CD4-positive, alpha-beta T cell (primary cell): ENCODE measurements around the gene UQCC2. TPM values are rescaled to one million over a fixed set of nuclear protein-coding genes. Genes with fewer than 3 reads are reported as not detected.

Source experiments
- ATAC-seq: fragments of 200-7000 bp; cut with Tn5 transposase; one replicate; pipeline ENCODE4 v1.10.0; 2022; ENCODE audit warnings: mild to moderate bottlenecking; ENCODE audit not compliant: poor library complexity
- CTCF ChIA-PET: fragments of 350-600 bp; sonication (Branson Sonifier 250); formaldehyde crosslinking; loops from one replicate; lab custom pipeline; 2021; ENCODE audit warnings: antibody characterized with exemption, inconsistent platforms; lab: Charles Lee
- POLR2A ChIA-PET: fragments of 350-600 bp; sonication (Branson Sonifier 250); formaldehyde crosslinking; loops from one replicate; lab custom pipeline; 2021; ENCODE audit warnings: antibody characterized with exemption, inconsistent platforms; lab: Charles Lee
- DNase-seq, 14 experiments: peaks; one replicate each; pipeline ENCODE4 v3.0.0-alpha.2; 2013 to 2020; ENCODE audit warnings: mixed read lengths in 2 of 14
- H3K27ac ChIP-seq, 2 donors: one replicate each; pipeline versions ENCODE4 v1.5.1 to v1.7.0; 2013; ENCODE audit warnings: low read length in 2 of 2, low read depth in 1 of 2, mild to moderate bottlenecking in 1 of 2
- H3K27me3 ChIP-seq, 2 experiments: 1 replicate in 1 of 2; 2 replicates in 1 of 2; pipeline versions ENCODE4 v1.6.1 to v1.7.0; 2013; ENCODE audit warnings: low read length in 2 of 2, control low read depth in 1 of 2, mild to moderate bottlenecking in 1 of 2, moderate library complexity in 1 of 2; ENCODE audit not compliant: insufficient read depth in 2 of 2, control insufficient read depth in 1 of 2
- H3K36me3 ChIP-seq: one replicate; pipeline ENCODE4 v1.6.1; 2013; ENCODE audit warnings: low read length, control low read depth; ENCODE audit not compliant: insufficient read depth
- H3K4me1 ChIP-seq: one replicate; pipeline ENCODE4 v1.6.1; 2013; ENCODE audit warnings: low read length, control low read depth; ENCODE audit not compliant: insufficient read depth
- H3K4me3 ChIP-seq: one replicate; pipeline ENCODE4 v1.5.1; 2013; ENCODE audit warnings: mild to moderate bottlenecking, low read length, moderate library complexity
- H3K9me3 ChIP-seq, 2 experiments: 1 replicate in 1 of 2; 2 replicates in 1 of 2; pipeline versions ENCODE4 v1.6.1 to v1.7.0; 2013; ENCODE audit warnings: low read length in 2 of 2, mild to moderate bottlenecking in 2 of 2, control low read depth in 1 of 2, moderate library complexity in 1 of 2; ENCODE audit not compliant: control insufficient read depth in 1 of 2, insufficient read depth in 1 of 2
- H3K27ac Mint-ChIP-seq: one replicate; pipeline ENCODE4 v1.8.0; 2020; ENCODE audit warnings: mixed read lengths
- H3K27me3 Mint-ChIP-seq: one replicate; pipeline ENCODE4 v1.8.0; 2021; ENCODE audit warnings: mixed read lengths
- H3K36me3 Mint-ChIP-seq: one replicate; pipeline ENCODE4 v1.8.0; 2021; ENCODE audit warnings: low read depth, mixed read lengths
- H3K4me1 Mint-ChIP-seq: one replicate; pipeline ENCODE4 v1.8.0; 2021; ENCODE audit warnings: low read depth, mixed read lengths
- H3K4me3 Mint-ChIP-seq: one replicate; pipeline ENCODE4 v1.8.0; 2020; ENCODE audit warnings: mild to moderate bottlenecking, mixed read lengths
- H3K9me3 Mint-ChIP-seq: one replicate; pipeline ENCODE4 v1.8.0; 2020; ENCODE audit warnings: mixed read lengths
- intact Hi-C, 2 experiments: fragments of 100-400 bp; cut with DNase I in 1 of 2; cut with micrococcal nuclease in 1 of 2; formaldehyde crosslinking; loops; one replicate each; pipeline versions ENCODE4 v1.15.1 to v1.9.0; 2023 to 2025; cut with DNase I, micrococcal nuclease
- total RNA-seq, 174 experiments: library from RNA in 2 of 174; stranded (reverse) in 2 of 174; gene quantifications; one replicate each; pipeline ENCODE4 v1.2.3 and lab custom pipeline; 2021 to 2026
- TF ChIP-seq, protein P1 (sequence below): fragments of 200-600 bp; IDR thresholded peaks from one replicate; pipeline ENCODE4 v1.8.0; 2022; ENCODE audit warnings: antibody characterized with exemption, mild to moderate bottlenecking

Gene UQCC2
- total RNA-seq, 2 experiments from 2014 or later, result 8.7 to 9.3 TPM

DNA sequence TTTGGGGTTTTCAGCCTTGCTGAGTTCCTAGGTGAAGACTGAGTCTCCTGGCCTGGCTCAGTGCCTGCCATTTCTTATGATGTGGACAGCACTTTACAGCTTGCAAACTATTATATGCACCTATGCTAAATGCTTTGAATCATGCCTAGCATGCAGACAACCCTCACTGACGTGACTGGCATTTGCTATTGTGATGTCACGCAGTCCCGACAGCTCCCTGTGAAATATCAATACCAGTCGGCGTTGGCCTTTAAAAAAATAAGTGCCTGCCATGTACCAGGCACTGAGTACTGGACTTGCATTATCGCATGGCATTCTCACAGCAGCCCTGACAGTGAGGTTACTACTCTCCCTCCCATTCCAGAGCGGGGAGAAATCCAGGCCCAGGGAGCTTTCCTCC lies 35.5 kb downstream of the UQCC2 start:
- TF ChIP-seq, protein P1, sequence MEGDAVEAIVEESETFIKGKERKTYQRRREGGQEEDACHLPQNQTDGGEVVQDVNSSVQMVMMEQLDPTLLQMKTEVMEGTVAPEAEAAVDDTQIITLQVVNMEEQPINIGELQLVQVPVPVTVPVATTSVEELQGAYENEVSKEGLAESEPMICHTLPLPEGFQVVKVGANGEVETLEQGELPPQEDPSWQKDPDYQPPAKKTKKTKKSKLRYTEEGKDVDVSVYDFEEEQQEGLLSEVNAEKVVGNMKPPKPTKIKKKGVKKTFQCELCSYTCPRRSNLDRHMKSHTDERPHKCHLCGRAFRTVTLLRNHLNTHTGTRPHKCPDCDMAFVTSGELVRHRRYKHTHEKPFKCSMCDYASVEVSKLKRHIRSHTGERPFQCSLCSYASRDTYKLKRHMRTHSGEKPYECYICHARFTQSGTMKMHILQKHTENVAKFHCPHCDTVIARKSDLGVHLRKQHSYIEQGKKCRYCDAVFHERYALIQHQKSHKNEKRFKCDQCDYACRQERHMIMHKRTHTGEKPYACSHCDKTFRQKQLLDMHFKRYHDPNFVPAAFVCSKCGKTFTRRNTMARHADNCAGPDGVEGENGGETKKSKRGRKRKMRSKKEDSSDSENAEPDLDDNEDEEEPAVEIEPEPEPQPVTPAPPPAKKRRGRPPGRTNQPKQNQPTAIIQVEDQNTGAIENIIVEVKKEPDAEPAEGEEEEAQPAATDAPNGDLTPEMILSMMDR, result no peak
- H3K4me3 Mint-ChIP-seq, result no peak overlapping the region
- peaks cover 91% of the 10 kb centered on the region for H3K36me3 ChIP-seq
- H3K27me3 ChIP-seq, result no peaks in the 10 kb centered on the region
- DNase-seq (no peak), ATAC-seq (no peak)
- H3K4me1 ChIP-seq, result no peaks in the 10 kb centered on the region
- H3K9me3 ChIP-seq, result peaks cover 0 to 6% of the 10 kb centered on the region in 2 experiments
- no peaks in the 10 kb centered on the region for H3K4me1 Mint-ChIP-seq
- ChIA-PET CTCF (interaction anchor here (0.6 to 1.6 kb wide), 2 partner anchors 24 to 470 kb away, joined by 3 to 4 read pairs; no protein-coding TSS in a partner anchor), POLR2A (no interaction called here)
- peaks cover 92% of the 10 kb centered on the region for H3K36me3 Mint-ChIP-seq
- H3K9me3 Mint-ChIP-seq, result no peaks in the 10 kb centered on the region
- no peak overlapping the region for H3K27ac ChIP-seq
- intact Hi-C loops, result no loop called here
- no peak overlapping the region for H3K4me3 ChIP-seq
- H3K27ac Mint-ChIP-seq, result no peak overlapping the region
- no peaks in the 10 kb centered on the region for H3K27me3 Mint-ChIP-seq

DNA sequence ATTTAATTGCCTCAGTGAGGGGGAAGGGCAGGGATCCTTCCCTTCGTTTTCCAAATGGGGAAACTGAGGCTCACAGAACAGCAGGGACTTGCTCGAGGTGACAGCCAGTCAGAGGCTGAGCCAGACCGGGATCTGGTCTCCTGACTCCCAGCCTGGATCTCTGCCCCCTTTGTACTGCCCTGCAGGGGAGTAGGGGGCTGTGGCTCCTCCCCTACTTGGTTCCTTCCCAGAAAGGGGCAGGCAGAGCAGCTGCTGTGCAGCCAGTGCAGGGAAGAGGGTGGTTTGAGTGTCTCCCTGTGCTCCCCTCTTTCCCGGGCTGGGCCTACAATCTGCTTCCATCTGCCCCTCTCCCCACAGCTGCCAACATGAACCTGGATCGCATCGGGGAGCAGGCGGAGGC lies 37.6 kb downstream of the UQCC2 start:
- ChIA-PET CTCF (no interaction called here), POLR2A (no interaction called here)
- peaks cover 9% of the 10 kb centered on the region for H3K4me1 Mint-ChIP-seq
- no peak overlapping the region for H3K4me3 ChIP-seq
- H3K36me3 ChIP-seq, result peaks cover 93% of the 10 kb centered on the region
- peaks cover 0 to 6% of the 10 kb centered on the region in 2 experiments for H3K9me3 ChIP-seq
- DNase-seq, result no peak
- peaks cover 9% of the 10 kb centered on the region for H3K4me1 ChIP-seq
- no peak overlapping the region for H3K4me3 Mint-ChIP-seq
- H3K9me3 Mint-ChIP-seq, result no peaks in the 10 kb centered on the region
- TF ChIP-seq, protein P1, result no peak
- H3K27me3 ChIP-seq, result no peaks in the 10 kb centered on the region
- no peak overlapping the region for H3K27ac Mint-ChIP-seq
- no peaks in the 10 kb centered on the region for H3K27me3 Mint-ChIP-seq
- peaks cover 92% of the 10 kb centered on the region for H3K36me3 Mint-ChIP-seq
- intact Hi-C loops, result no loop called here
- H3K27ac ChIP-seq, result no peak overlapping the region
- ATAC-seq, result no peak

- Mint-ChIP-seq H3K4me3 (no peak overlapping the region), H3K27me3 (no peaks in the 10 kb centered on the region), H3K27ac (no peak overlapping the region), H3K4me1 (peaks cover 14% of the 10 kb centered on the region), H3K36me3 (peaks cover 92% of the 10 kb centered on the region), H3K9me3 (no peaks in the 10 kb centered on the region)
- no peak for DNase-seq
- intact Hi-C loops, result no loop called here
- ATAC-seq, result no peak
- ChIA-PET POLR2A (no interaction called here), CTCF (no interaction called here)
- peaks cover 0 to 6% of the 10 kb centered on the region in 2 experiments for H3K9me3 ChIP-seq
- TF ChIP-seq, protein P1, result no peak
- H3K27me3 ChIP-seq, result no peaks in the 10 kb centered on the region
- H3K27ac ChIP-seq, result no peak overlapping the region
- H3K4me1 ChIP-seq, result peaks cover 19% of the 10 kb centered on the region
- peaks cover 91% of the 10 kb centered on the region for H3K36me3 ChIP-seq
- H3K4me3 ChIP-seq, result no peak overlapping the region
These were observed 38.7 kb downstream of the UQCC2 start for GRCh38 chr6:33672808-33673207.
